Mucosa of descending colon (tissue), 3 donors: ENCODE data around the gene TBC1D21. TPM values are rescaled to one million over a fixed set of nuclear protein-coding genes. Genes with fewer than 3 reads are reported as not detected.

ENCODE experiments used
- ATAC-seq: fragments of 200-7000 bp; cut with Tn5 transposase; one replicate; pipeline ENCODE4 v1.9.1; 2020; ENCODE audit warnings: mild to moderate bottlenecking, moderate library complexity
- DNase-seq, 3 donors: peaks; one replicate each; pipeline ENCODE4 v3.0.0-alpha.2; 2020
- H3K36me3 ChIP-seq: fragments of 200-600 bp; one replicate; pipeline ENCODE4 v1.8.0; 2021; ENCODE audit warnings: low read depth, mild to moderate bottlenecking
- H3K4me1 ChIP-seq: fragments of 200-600 bp; one replicate; pipeline ENCODE4 v1.8.0; 2021; ENCODE audit warnings: low read depth, mild to moderate bottlenecking
- H3K4me3 ChIP-seq: fragments of 200-600 bp; one replicate; pipeline ENCODE4 v1.8.0; 2021; ENCODE audit warnings: mild to moderate bottlenecking
- H3K9me3 ChIP-seq: fragments of 200-600 bp; one replicate; pipeline ENCODE4 v1.8.0; 2021; ENCODE audit warnings: mild to moderate bottlenecking
- CTCF ChIP-seq: fragments of 200-600 bp; IDR thresholded peaks from one replicate; pipeline ENCODE4 v1.8.0; 2022; ENCODE audit warnings: antibody characterized with exemption, mild to moderate bottlenecking
- intact Hi-C, 2 donors: fragments of 100-400 bp; cut with DNase I in 1 of 2; cut with micrococcal nuclease in 1 of 2; formaldehyde crosslinking; loops; one replicate each; pipeline versions ENCODE4 v1.11.0 to v1.11.1; 2022; cut with DNase I, micrococcal nuclease
- total RNA-seq, 3 donors: library from RNA; stranded (reverse); fragmentation: NEBNext Ultra II Directional in 2 of 3; extraction: Animal tissue kit (Norgen Biotek cat#: 25700) in 2 of 3; gene quantifications; one replicate each; pipeline versions ENCODE4 v1.2.1 to v1.2.4, GENCODE V29; 2021 to 2023
- donor health status: DM: no; HTN: no; CAD: no; lungs with moderate emphysema.
- donor health status: DM: no; HTN: no; CAD: no.
- donor health status: DM: no; HTN: yes; CAD: no.

Gene TBC1D21
- total RNA-seq, 3 donors from 2014 or later = not detected

- intact Hi-C loops = no loop called here
- DNase-seq (peak in 1 of 3 donors; percentile 31), ATAC-seq (no peak)
- Histone ChIP-seq H3K4me1 (peaks cover 17% of the 10 kb centered on the region), H3K36me3 (no peaks in the 10 kb centered on the region), H3K4me3 (no peak overlapping the region), H3K9me3 (no peaks in the 10 kb centered on the region)
- TF ChIP-seq CTCF = no peak
Observed at GRCh38 chr15:73923156-73923487, 49.8 kb downstream of the TBC1D21 start.

- intact Hi-C loops = no loop called here
- Histone ChIP-seq H3K4me3 (no peak overlapping the region), H3K4me1 (peaks cover 19% of the 10 kb centered on the region), H3K9me3 (no peaks in the 10 kb centered on the region), H3K36me3 (no peaks in the 10 kb centered on the region)
- ATAC-seq = no peak
- no peak for TF ChIP-seq CTCF
- peak in 1 of 3 donors; percentile 43 for DNase-seq
Observed at GRCh38 chr15:73923488-73924164, 50.3 kb downstream of the TBC1D21 start.

- Histone ChIP-seq H3K36me3 (no peaks in the 10 kb centered on the region), H3K4me3 (no peak overlapping the region), H3K4me1 (peaks cover 19% of the 10 kb centered on the region), H3K9me3 (no peaks in the 10 kb centered on the region)
- TF ChIP-seq CTCF = no peak
- intact Hi-C loops = no loop called here
- ATAC-seq (no peak), DNase-seq (peak in 1 of 3 donors; percentile 50)
Observed at GRCh38 chr15:73924171-73924921, 51.0 kb downstream of the TBC1D21 start.

GRCh38 chr15:73925848-73926218 is 52.5 kb downstream of the TBC1D21 start:
- peak; percentile 17 for ATAC-seq

GRCh38 chr15:73926219-73927002 is 53.0 kb downstream of the TBC1D21 start, which contains the start of gene LOXL1:
TSS of gene LOXL1 (plus strand) at chr15:73926462. CDS start at chr15:73926784, 322 bp downstream.
- intact Hi-C loops = no loop called here
- Histone ChIP-seq H3K36me3 (no peaks in the 10 kb centered on the region), H3K9me3 (no peaks in the 10 kb centered on the region), H3K4me1 (peaks cover 19% of the 10 kb centered on the region), H3K4me3 (no peak within 1 kb of the TSS)
- TF ChIP-seq CTCF = no peak
- DNase-seq (peak; percentile 55 to 72 (median 64)), ATAC-seq (peak; percentile 61)

More at GRCh38 chr15:73925848-73926218, 52.5 kb downstream of the TBC1D21 start:
- H3K4me1 ChIP-seq = peaks cover 19% of the 10 kb centered on the region
- no peaks in the 10 kb centered on the region for H3K9me3 ChIP-seq
- no peak overlapping the region for H3K4me3 ChIP-seq
- no peak for TF ChIP-seq CTCF
- H3K36me3 ChIP-seq = no peaks in the 10 kb centered on the region
- intact Hi-C loops = no loop called here
- DNase-seq = no peak
